ENCODE measurements around the gene DNAH10. TPM values are rescaled to one million over a fixed set of nuclear protein-coding genes. Genes with fewer than 3 reads are reported as not detected.

The DNAH10 gene
- total RNA-seq, 4 donors from 2014 or later: under 0.01 to 1.7 (median 0.28) TPM

DNA sequence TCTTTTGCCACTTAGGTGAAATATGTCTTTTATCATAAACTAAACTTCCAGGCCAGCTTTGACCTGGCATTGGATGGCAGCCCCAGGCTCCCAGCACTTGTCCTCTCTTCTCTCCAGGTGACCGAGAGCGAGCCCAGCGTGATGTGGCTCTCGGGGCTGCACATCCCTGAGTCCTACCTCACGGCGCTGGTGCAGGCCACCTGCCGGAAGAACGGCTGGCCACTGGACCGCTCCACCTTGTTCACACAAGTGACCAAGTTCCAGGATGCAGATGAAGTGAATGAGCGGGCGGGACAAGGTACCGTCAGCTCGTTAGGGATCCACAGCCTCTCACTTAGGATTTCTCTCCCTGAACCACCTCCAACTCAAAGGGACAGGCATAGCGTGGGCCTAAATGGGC lies 171.1 kb downstream of the DNAH10 start:
- Histone ChIP-seq H3K9me3 (no peaks in the 10 kb centered on the region), H3K4me3 (no peak overlapping the region), H3K4me1 (no peaks in the 10 kb centered on the region), H3K27ac (no peak overlapping the region), H3K27me3 (no peaks in the 10 kb centered on the region), H3K36me3 (peaks cover 0 to 10% (median 0%) of the 10 kb centered on the region in 3 donors)
- no peak for DNase-seq
- TF ChIP-seq, protein P1, sequence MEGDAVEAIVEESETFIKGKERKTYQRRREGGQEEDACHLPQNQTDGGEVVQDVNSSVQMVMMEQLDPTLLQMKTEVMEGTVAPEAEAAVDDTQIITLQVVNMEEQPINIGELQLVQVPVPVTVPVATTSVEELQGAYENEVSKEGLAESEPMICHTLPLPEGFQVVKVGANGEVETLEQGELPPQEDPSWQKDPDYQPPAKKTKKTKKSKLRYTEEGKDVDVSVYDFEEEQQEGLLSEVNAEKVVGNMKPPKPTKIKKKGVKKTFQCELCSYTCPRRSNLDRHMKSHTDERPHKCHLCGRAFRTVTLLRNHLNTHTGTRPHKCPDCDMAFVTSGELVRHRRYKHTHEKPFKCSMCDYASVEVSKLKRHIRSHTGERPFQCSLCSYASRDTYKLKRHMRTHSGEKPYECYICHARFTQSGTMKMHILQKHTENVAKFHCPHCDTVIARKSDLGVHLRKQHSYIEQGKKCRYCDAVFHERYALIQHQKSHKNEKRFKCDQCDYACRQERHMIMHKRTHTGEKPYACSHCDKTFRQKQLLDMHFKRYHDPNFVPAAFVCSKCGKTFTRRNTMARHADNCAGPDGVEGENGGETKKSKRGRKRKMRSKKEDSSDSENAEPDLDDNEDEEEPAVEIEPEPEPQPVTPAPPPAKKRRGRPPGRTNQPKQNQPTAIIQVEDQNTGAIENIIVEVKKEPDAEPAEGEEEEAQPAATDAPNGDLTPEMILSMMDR (IDR thresholded peaks at IDR 0.05): no peak
- TF ChIP-seq POLR2A (IDR thresholded peaks at IDR 0.05): no peak

DNA sequence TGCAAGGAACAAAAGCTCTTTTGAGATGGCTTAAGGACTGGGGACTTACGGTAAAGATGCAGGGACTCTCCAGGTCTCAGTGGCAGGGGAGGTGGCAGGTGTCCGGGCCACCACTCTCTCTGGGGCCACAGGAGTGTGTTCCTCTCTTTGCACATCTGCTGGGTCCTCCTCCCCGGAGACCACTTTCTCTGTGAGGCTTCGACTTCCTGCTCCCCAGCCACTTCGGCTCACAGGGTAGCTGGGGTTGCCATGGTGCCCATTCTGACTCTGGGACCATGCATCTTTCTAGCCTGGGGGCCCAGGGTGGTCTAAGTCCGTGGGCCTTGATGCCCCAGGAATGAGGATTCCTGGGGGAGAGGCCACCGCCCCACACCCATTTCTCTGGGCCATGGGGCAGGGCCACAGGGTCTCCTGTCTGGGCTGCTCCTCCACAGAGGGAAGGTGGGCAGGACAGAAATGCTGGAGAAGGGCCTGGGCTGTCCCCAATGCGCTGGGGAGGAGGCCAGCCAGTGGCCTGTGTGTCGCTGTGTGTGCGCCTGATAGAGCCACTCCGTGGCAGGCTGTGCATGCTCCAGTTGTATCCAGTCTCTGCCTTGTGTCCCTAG lies 172.0 kb downstream of the DNAH10 start:
- no peaks in the 10 kb centered on the region for H3K9me3 ChIP-seq
- H3K27ac ChIP-seq: no peak overlapping the region
- H3K27me3 ChIP-seq: no peaks in the 10 kb centered on the region
- H3K4me1 ChIP-seq: no peaks in the 10 kb centered on the region
- TF ChIP-seq, protein P1 (IDR thresholded peaks at IDR 0.05): no peak
- no peak overlapping the region for H3K4me3 ChIP-seq
- peaks cover 0 to 10% (median 0%) of the 10 kb centered on the region in 3 donors for H3K36me3 ChIP-seq
- DNase-seq: peak in 1 of 3 donors; percentile 43

DNA sequence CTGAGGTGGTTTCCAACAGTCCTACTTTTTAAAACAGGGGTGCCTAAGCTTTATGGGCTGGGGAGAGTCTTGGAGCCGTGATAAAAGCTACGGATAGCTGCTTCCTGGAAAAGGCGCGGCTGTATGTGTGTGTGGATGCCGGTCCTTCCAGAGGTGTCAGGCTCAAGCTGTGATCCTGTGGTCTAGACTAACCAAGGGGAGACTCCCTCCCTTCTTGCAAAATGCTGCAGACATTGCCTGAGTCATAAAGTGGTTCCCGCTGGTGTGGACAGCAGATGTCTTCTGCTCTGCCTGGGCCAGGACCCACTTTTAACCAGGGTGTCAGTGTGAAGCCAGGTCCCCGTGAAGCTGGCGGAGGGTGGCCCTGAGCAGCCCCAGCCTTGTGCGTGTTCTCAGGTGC lies 172.7 kb downstream of the DNAH10 start:
- Histone ChIP-seq H3K27ac (no peak overlapping the region), H3K9me3 (no peaks in the 10 kb centered on the region), H3K36me3 (peaks cover 0 to 10% (median 0%) of the 10 kb centered on the region in 3 donors), H3K4me1 (no peaks in the 10 kb centered on the region), H3K4me3 (no peak overlapping the region), H3K27me3 (no peaks in the 10 kb centered on the region)
- TF ChIP-seq, protein P1 (IDR thresholded peaks at IDR 0.05): no peak
- TF ChIP-seq POLR2A (IDR thresholded peaks at IDR 0.05): no peak
- DNase-seq: no peak

DNA sequence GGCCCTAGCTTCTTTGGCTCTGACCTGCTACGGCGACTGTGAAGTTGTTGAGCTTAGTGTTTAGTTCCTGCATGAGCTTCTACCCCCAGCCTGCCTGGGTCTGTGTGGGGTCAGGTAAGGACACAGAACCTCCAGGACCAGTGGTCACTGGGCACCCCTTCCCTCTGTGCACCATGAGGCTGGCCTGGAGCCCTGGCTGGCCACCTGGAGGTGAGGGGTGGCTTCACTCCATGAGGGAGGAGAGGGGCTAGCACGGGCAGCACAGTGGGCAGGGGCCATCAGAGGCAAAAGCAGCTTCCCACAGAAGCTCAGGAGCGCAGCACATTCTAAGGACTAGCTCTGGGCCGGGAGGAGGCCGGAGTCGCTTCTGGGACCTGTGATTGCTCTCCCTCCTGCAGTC lies 173.9 kb downstream of the DNAH10 start:
- no peak for DNase-seq
- Histone ChIP-seq H3K36me3 (peaks cover 0 to 16% (median 0%) of the 10 kb centered on the region in 3 donors), H3K4me1 (no peaks in the 10 kb centered on the region), H3K4me3 (no peak overlapping the region), H3K9me3 (no peaks in the 10 kb centered on the region), H3K27ac (no peak overlapping the region), H3K27me3 (no peaks in the 10 kb centered on the region)
- TF ChIP-seq, protein P1 (IDR thresholded peaks at IDR 0.05): no peak
- TF ChIP-seq POLR2A (IDR thresholded peaks at IDR 0.05): no peak

DNA sequence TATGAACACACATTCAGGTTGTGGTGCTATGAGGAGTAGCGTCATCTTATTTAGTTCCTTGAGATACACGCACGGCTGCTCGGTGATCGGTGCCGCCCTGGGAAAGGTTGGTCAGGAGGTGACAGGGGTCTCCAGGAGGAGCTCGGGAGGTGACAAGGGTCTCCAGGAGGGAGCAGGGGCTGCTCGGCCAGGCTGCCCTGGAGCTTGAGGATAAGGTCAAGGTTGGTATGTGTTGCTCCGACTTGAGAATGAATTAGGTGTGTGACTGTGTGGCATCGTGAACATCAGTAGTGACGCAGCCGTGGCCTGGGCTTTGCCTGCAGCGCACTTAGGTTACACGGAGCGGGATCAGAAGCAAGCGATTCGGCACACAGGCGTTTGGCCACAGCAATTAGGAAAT lies 174.4 kb downstream of the DNAH10 start:
- Histone ChIP-seq H3K36me3 (peaks cover 0 to 21% (median 0%) of the 10 kb centered on the region in 3 donors), H3K4me3 (no peak overlapping the region), H3K4me1 (no peaks in the 10 kb centered on the region), H3K27me3 (no peaks in the 10 kb centered on the region), H3K9me3 (no peaks in the 10 kb centered on the region), H3K27ac (no peak overlapping the region)
- no peak for DNase-seq
- TF ChIP-seq, protein P1 (IDR thresholded peaks at IDR 0.05): no peak
- no peak for TF ChIP-seq POLR2A (IDR thresholded peaks at IDR 0.05)
